Measurements from ENCODE around the gene TTC29.

DNA sequence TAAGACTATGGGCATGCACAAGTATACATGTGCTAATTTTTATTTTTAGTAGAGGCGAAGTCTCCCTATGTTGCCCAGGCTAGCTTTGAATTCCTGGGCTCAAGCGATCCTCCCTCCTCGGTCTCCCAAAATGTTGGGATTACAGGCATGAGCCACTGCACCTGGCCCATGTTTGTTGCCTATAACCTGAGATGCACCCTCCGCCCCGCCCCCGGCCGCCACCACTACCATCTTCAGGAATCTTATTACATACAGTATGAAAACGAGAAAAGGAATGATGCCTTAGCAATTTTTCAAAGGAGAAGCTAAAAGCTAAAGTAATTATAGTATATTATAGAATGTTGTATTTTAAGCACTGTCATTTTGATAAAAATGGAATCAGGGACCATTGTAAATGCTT, 245.8 kb downstream of the TTC29 start:
- TF ChIP-seq, protein P1, sequence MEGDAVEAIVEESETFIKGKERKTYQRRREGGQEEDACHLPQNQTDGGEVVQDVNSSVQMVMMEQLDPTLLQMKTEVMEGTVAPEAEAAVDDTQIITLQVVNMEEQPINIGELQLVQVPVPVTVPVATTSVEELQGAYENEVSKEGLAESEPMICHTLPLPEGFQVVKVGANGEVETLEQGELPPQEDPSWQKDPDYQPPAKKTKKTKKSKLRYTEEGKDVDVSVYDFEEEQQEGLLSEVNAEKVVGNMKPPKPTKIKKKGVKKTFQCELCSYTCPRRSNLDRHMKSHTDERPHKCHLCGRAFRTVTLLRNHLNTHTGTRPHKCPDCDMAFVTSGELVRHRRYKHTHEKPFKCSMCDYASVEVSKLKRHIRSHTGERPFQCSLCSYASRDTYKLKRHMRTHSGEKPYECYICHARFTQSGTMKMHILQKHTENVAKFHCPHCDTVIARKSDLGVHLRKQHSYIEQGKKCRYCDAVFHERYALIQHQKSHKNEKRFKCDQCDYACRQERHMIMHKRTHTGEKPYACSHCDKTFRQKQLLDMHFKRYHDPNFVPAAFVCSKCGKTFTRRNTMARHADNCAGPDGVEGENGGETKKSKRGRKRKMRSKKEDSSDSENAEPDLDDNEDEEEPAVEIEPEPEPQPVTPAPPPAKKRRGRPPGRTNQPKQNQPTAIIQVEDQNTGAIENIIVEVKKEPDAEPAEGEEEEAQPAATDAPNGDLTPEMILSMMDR (IDR thresholded peaks at IDR 0.05): no peak
- no peak for TF ChIP-seq POLR2A (IDR thresholded peaks at IDR 0.05)

Data from breast epithelium (tissue), 3 donors.